HCT116 (cell line): ENCODE results near the gene CFAP161. TPM values are rescaled to one million over a fixed set of nuclear protein-coding genes. Genes with fewer than 3 reads are reported as not detected.
A peak's percentile ranks its signal among the peaks of the same experiment; 100 is the strongest.

Source experiments
- ATAC-seq: fragments of 200-7000 bp; cut with Tn5 transposase; 2 replicates; pipeline ENCODE4 v1.9.1; 2020; ENCODE audit warnings: mild to moderate bottlenecking, moderate library complexity
- Bru-seq: library from RNA; stranded (reverse); fragments of 400-500 nt; gene quantifications from one replicate; lab custom pipeline; 2021; lab: Mats Ljungman, UMichigan
- BruChase-seq, 2 experiments: library from RNA; stranded (reverse); fragments of 400-500 nt; gene quantifications; one replicate each; lab custom pipeline; 2021; lab: Mats Ljungman, UMichigan
- BruUV-seq: library from RNA; stranded (reverse); fragments of 400-500 nt; replicated peaks from 2 replicates; lab custom pipeline; 2021; lab: Mats Ljungman, UMichigan
- CTCF ChIA-PET: fragments of 300-600 bp; sonication (Branson Sonifier 250); formaldehyde crosslinking; loops from one replicate; lab custom pipeline; 2021; ENCODE audit warnings: antibody characterized with exemption; lab: Charles Lee
- POLR2A ChIA-PET: fragments of 300-600, 350-600 bp; sonication (Branson Sonifier 250); formaldehyde crosslinking; loops from one replicate; lab custom pipeline; 2021; ENCODE audit warnings: antibody characterized with exemption; lab: Charles Lee
- RAD21 ChIA-PET, 2 experiments: fragments of 300-600 bp; sonication (Branson Sonifier 250); formaldehyde crosslinking; loops; one replicate each; lab custom pipeline; 2023; ENCODE audit warnings: low total read pairs in 2 of 2; ENCODE audit not compliant: uncharacterized antibody in 2 of 2, unreplicated experiment in 2 of 2, low non-redundant PET in 1 of 2; lab: Charles Lee
- DNase-seq: peaks from one replicate; pipeline ENCODE4 v3.0.0-alpha.2; 2010; ENCODE audit warnings: low read depth, low spot score
- H2AFZ ChIP-seq: fragments of 200-600 bp; shearing (Covaris generic), sonication (generic); 2 replicates; pipeline ENCODE4 v1.6.1; 2017; ENCODE audit warnings: low read depth, mixed run types, mixed read lengths, antibody characterized with exemption, low read length; ENCODE audit not compliant: poor library complexity, severe bottlenecking
- H3K27ac ChIP-seq: 2 replicates; pipeline ENCODE4 v1.5.1; 2012; ENCODE audit warnings: low read depth, low read length
- H3K27me3 ChIP-seq: fragments of 200-600 bp; sonication (generic); 2 replicates; pipeline ENCODE4 v1.6.1; 2016; ENCODE audit warnings: mixed run types, low read length, mixed read lengths; ENCODE audit not compliant: insufficient read depth
- H3K36me3 ChIP-seq, 2 experiments: fragments of 200-500 bp in 1 of 2; fragments of 200-600 bp in 1 of 2; sonication (Bioruptor generic) in 1 of 2; sonication (generic) in 1 of 2; 2 replicates each; pipeline versions ENCODE4 v1.5.1 to v1.6.1; 2014 to 2016; ENCODE audit warnings: low read length in 2 of 2, inconsistent platforms in 1 of 2, mixed read lengths in 1 of 2, mixed run types in 1 of 2; ENCODE audit not compliant: insufficient read depth in 2 of 2, control insufficient read depth in 1 of 2
- H3K4me1 ChIP-seq, 2 experiments: fragments of 200-600 bp in 1 of 2; sonication (generic) in 1 of 2; 2 replicates each; pipeline versions ENCODE4 v1.5.1 to v1.6.1; 2012 to 2017; ENCODE audit warnings: low read length in 2 of 2, inconsistent platforms in 1 of 2, mild to moderate bottlenecking in 1 of 2, mixed read lengths in 1 of 2, mixed run types in 1 of 2, moderate library complexity in 1 of 2; ENCODE audit not compliant: insufficient read depth in 2 of 2, control insufficient read depth in 1 of 2
- H3K4me2 ChIP-seq: fragments of 200-600 bp; sonication (generic); 2 replicates; pipeline ENCODE4 v1.6.1; 2017; ENCODE audit warnings: mixed run types, low read length, mixed read lengths
- H3K4me3 ChIP-seq, 2 experiments: fragments of 200-600 bp in 1 of 2; sonication (generic) in 1 of 2; replicated peaks in 1 of 2; 2 replicates each; pipeline ENCODE4 v1.5.1; 2011 to 2016; ENCODE audit warnings: low read length in 2 of 2, control low read depth in 1 of 2, low read depth in 1 of 2, mild to moderate bottlenecking in 1 of 2, mixed read lengths in 1 of 2, mixed run types in 1 of 2
- H3K79me2 ChIP-seq: fragments of 200-600 bp; sonication (generic); 2 replicates; pipeline ENCODE4 v1.6.1; 2017; ENCODE audit warnings: mild to moderate bottlenecking, mixed run types, low read length, moderate library complexity, mixed read lengths; ENCODE audit not compliant: insufficient read depth
- H3K9ac ChIP-seq: fragments of 200-600 bp; sonication (generic); 2 replicates; pipeline ENCODE4 v1.6.1; 2016; ENCODE audit warnings: low read length, mixed read lengths
- H3K9me2 ChIP-seq: fragments of 200-600 bp; sonication (generic), shearing (Covaris generic); 2 replicates; pipeline ENCODE4 v1.6.1; 2017; ENCODE audit warnings: mixed run types, mild to moderate bottlenecking, moderate library complexity; ENCODE audit not compliant: insufficient read depth
- H3K9me3 ChIP-seq, 2 experiments: fragments of 200-500 bp in 1 of 2; fragments of 200-600 bp in 1 of 2; sonication (Bioruptor generic) in 1 of 2; sonication (generic) in 1 of 2; 2 replicates each; pipeline ENCODE4 v1.6.1; 2014 to 2017; ENCODE audit warnings: low read length in 2 of 2, mixed read lengths in 2 of 2, inconsistent platforms in 1 of 2, low read depth in 1 of 2, mild to moderate bottlenecking in 1 of 2, mixed run types in 1 of 2, moderate library complexity in 1 of 2; ENCODE audit not compliant: control insufficient read depth in 1 of 2, insufficient read depth in 1 of 2
- H4K20me1 ChIP-seq: fragments of 200-600 bp; sonication (generic), shearing (Covaris generic); 2 replicates; pipeline ENCODE4 v1.6.1; 2017; ENCODE audit warnings: mixed run types, mild to moderate bottlenecking, moderate library complexity; ENCODE audit not compliant: insufficient read depth
- CEBPB ChIP-seq: IDR thresholded peaks from 2 replicates; pipeline ENCODE4 v1.6.1; 2012; ENCODE audit warnings: low read depth
- EGR1 ChIP-seq: IDR thresholded peaks from 2 replicates; pipeline ENCODE4 v1.6.1; 2012; ENCODE audit warnings: low read depth
- FOSL1 ChIP-seq: IDR thresholded peaks from 2 replicates; pipeline ENCODE4 v1.6.1; 2012; ENCODE audit warnings: low read depth
- MAX ChIP-seq: IDR thresholded peaks from 2 replicates; pipeline ENCODE4 v1.6.1; 2012
- POLR2AphosphoS5 ChIP-seq: IDR thresholded peaks from 2 replicates; pipeline ENCODE4 v1.6.1; 2011; ENCODE audit warnings: mild to moderate bottlenecking, low read depth, low read length, moderate library complexity
- RAD21 ChIP-seq: IDR thresholded peaks from 2 replicates; pipeline ENCODE4 v1.6.1; 2012; ENCODE audit warnings: low read depth, mild to moderate bottlenecking
- SIN3A ChIP-seq: IDR thresholded peaks from 2 replicates; pipeline ENCODE4 v1.6.1; 2012; ENCODE audit warnings: low read depth
- SP1 ChIP-seq: IDR thresholded peaks from 2 replicates; pipeline ENCODE4 v1.6.1; 2012; ENCODE audit warnings: low read depth
- SRF ChIP-seq: IDR thresholded peaks from 2 replicates; pipeline ENCODE4 v1.6.1; 2012; ENCODE audit warnings: low read depth
- YY1 ChIP-seq: IDR thresholded peaks from 2 replicates; pipeline ENCODE4 v1.6.1; 2011; ENCODE audit warnings: low read length, low read depth, moderate library complexity, mild to moderate bottlenecking; ENCODE audit not compliant: insufficient replicate concordance; ENCODE audit errors: extremely low read depth
- ZNF274 ChIP-seq: fragments of 200-500 bp; sonication (Bioruptor generic); IDR thresholded peaks from 2 replicates; pipeline ENCODE4 v1.6.1; 2014; ENCODE audit warnings: mild to moderate bottlenecking, low read depth, low read length, inconsistent platforms
- intact Hi-C: fragments of 100-400 bp; cut with micrococcal nuclease; formaldehyde crosslinking; loops from 2 replicates; pipeline ENCODE4 v1.10.0; 2022
- long read RNA-seq: library from polyadenylated mRNA; unstranded; transcript quantifications from one replicate; pipeline ENCODE4 v2.0.0, GENCODE V29; 2021; ENCODE audit not compliant: unreplicated experiment
- polyA plus RNA-seq: library from polyadenylated mRNA; unstranded; fragments of >200 nt; gene quantifications from 2 replicates; pipeline ENCODE4 v1.2.1, GENCODE V29; 2012; ENCODE audit warnings: missing spikeins
- total RNA-seq: library from RNA; stranded (reverse); gene quantifications from one replicate; pipeline ENCODE4 v1.2.1, GENCODE V29; 2021; ENCODE audit not compliant: unreplicated experiment

Gene CFAP161
- total RNA-seq (0.15 TPM), Bru-seq, nascent RNA (percentile 19 among the genes with signal in this experiment), BruChase-seq, experiment 1, labeled RNA remaining after a 6-hour chase (percentile 57 among the genes with signal in this experiment), BruChase-seq, experiment 2, labeled RNA remaining after a 2-hour chase (percentile 23 among the genes with signal in this experiment)
- polyA plus RNA-seq, result 0.07 and 0.08 TPM in 2 replicates
- long read RNA-seq, result 0 reads

GRCh38 chr15:81133782-81134461 lies at the start of gene CFAP161:
Gene CFAP161, plus strand, starts transcription at chr15:81134270. Its CDS starts 60 bp downstream, at chr15:81134330.
- CTCF ChIA-PET, result no interaction called here
- no peaks in the 10 kb centered on the region for H4K20me1 ChIP-seq
- H3K4me2 ChIP-seq, result peak within 1 kb of the TSS; percentile 75
- H3K79me2 ChIP-seq, result no peaks in the 10 kb centered on the region
- DNase-seq (peak; percentile 42), ATAC-seq (peak; percentile 99)
- peak within 1 kb of the TSS; percentile 31 to 49 for H3K4me3 ChIP-seq
- no peaks in the 10 kb centered on the region for H3K9me3 ChIP-seq
- H3K4me1 ChIP-seq, result peaks cover 0 to 7% of the 10 kb centered on the region in 2 experiments; a peak in 1 of 4 replicates
- TF ChIP-seq SRF (no peak), YY1 (no peak), POLR2AphosphoS5 (no peak), RAD21 (no peak), FOSL1 (no peak), ZNF274 (no peak), CEBPB (no peak), SIN3A (no peak), MAX (no peak), SP1 (no peak), EGR1 (no peak)
- H3K9me2 ChIP-seq, result no peaks in the 10 kb centered on the region
- H3K27ac ChIP-seq, result no peak within 1 kb of the TSS
- peak within 1 kb of the TSS; percentile 67 for H2AFZ ChIP-seq
- H3K9ac ChIP-seq, result no peak within 1 kb of the TSS
- intact Hi-C loops, result loop anchor here (2.0 kb wide), 1 partner anchor 15 kb away; no protein-coding TSS in a partner anchor
- POLR2A ChIA-PET, result no interaction called here
- RAD21 ChIA-PET, result no interaction called here
- H3K36me3 ChIP-seq, result no peaks in the 10 kb centered on the region
- peaks cover 10% of the 10 kb centered on the region; the same call in 1 of the 2 replicates for H3K27me3 ChIP-seq
- BruUV-seq, result no TSS peak
